Skeletal muscle satellite cell (primary cell): ENCODE measurements around the gene CASP9.

ENCODE experiments used
- H3K27me3 ChIP-seq: 2 replicates; pipeline ENCODE4 v1.7.0; 2013; ENCODE audit warnings: low read length; ENCODE audit not compliant: control insufficient read depth, insufficient read depth
- H3K36me3 ChIP-seq: 2 replicates; pipeline ENCODE4 v1.7.0; 2013; ENCODE audit warnings: mild to moderate bottlenecking, control low read depth, low read length; ENCODE audit not compliant: insufficient read depth
- H3K4me1 ChIP-seq: 2 replicates; pipeline ENCODE4 v1.7.0; 2013; ENCODE audit warnings: low read length; ENCODE audit not compliant: control insufficient read depth, insufficient read depth
- H3K4me2 ChIP-seq: 2 replicates; pipeline ENCODE4 v1.7.0; 2013; ENCODE audit warnings: mild to moderate bottlenecking, low read length
- H3K4me3 ChIP-seq: 2 replicates; pipeline ENCODE4 v1.7.0; 2013; ENCODE audit warnings: low read length
- H3K9ac ChIP-seq: 2 replicates; pipeline ENCODE4 v1.7.0; 2013; ENCODE audit warnings: mild to moderate bottlenecking, low read depth, low read length, moderate library complexity
- H3K9me3 ChIP-seq: replicated peaks from 2 replicates; pipeline ENCODE4 v1.7.0; 2013; ENCODE audit warnings: mild to moderate bottlenecking, control low read depth, low read length

CASP9 gene

DNA sequence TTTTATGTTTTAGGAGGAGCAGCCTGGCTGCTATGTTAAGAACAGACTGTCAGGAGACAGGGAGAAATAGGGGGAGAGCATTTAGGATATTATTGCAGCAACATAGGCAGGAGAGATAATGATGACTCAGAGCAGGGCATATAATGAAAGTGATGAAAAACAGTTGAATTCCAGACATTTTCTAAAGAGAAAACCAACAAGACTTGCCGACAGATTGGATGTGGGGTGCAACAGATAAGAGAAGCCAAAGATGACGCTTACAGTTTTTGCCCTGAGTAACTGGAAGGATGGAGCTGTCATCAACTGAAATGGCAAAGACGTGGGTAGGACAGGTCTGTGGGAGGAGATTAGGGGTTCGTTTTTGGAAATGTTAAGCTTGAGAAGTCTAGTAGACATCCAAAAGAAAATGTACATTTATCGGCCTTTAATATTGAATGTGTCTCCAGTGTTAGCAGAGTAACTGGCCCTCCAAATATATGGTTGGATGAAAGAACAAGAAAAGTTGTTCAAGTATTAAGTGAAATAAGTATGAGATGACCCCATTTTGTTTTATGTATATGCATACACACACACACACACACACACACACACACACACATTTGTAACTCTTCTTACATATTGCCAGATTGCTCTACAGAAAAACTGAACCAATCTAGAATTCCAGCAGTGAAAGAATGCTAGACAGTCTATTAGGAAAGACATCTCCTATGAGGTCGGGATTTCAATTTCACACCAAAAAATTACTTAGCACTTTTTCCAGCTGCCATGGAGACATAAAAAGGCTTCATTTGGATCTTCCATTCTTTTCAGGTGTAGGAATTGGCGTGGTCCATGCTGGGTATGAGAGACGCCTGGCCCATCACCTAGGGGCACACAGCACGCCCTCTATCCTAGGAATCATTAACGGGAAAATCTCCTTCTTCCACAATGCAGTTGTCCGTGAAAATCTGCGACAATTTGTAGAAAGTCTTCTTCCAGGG, 19.9 kb upstream of the CASP9 start:
- H3K4me2 ChIP-seq = no peak overlapping the region
- H3K9me3 ChIP-seq = no peaks in the 10 kb centered on the region
- H3K4me3 ChIP-seq = no peak overlapping the region
- H3K27me3 ChIP-seq = no peaks in the 10 kb centered on the region
- H3K36me3 ChIP-seq = peaks cover 68% of the 10 kb centered on the region
- H3K4me1 ChIP-seq = peaks cover 3% of the 10 kb centered on the region
- H3K9ac ChIP-seq = no peak overlapping the region

DNA sequence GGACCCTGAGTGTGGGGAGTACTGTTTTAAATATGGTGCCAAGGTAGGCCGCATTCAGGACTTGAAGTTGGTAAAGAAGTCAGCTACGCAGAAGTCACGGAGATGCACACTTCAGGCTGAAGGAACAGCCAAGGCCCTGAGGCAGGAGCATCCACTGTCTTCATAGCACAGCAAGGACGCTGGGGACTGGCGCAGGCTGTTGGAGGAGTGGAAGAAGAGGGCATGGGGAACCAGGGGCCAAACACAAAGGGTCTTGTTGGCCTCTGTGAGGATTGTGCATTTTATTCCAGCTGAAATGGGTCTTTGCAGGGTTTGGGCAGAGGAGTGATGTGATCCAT, 19.2 kb upstream of the CASP9 start:
- Histone ChIP-seq H3K4me1 (peaks cover 3% of the 10 kb centered on the region), H3K9ac (no peak overlapping the region), H3K4me2 (no peak overlapping the region), H3K4me3 (no peak overlapping the region), H3K36me3 (peaks cover 64% of the 10 kb centered on the region), H3K9me3 (no peaks in the 10 kb centered on the region), H3K27me3 (no peaks in the 10 kb centered on the region)

DNA sequence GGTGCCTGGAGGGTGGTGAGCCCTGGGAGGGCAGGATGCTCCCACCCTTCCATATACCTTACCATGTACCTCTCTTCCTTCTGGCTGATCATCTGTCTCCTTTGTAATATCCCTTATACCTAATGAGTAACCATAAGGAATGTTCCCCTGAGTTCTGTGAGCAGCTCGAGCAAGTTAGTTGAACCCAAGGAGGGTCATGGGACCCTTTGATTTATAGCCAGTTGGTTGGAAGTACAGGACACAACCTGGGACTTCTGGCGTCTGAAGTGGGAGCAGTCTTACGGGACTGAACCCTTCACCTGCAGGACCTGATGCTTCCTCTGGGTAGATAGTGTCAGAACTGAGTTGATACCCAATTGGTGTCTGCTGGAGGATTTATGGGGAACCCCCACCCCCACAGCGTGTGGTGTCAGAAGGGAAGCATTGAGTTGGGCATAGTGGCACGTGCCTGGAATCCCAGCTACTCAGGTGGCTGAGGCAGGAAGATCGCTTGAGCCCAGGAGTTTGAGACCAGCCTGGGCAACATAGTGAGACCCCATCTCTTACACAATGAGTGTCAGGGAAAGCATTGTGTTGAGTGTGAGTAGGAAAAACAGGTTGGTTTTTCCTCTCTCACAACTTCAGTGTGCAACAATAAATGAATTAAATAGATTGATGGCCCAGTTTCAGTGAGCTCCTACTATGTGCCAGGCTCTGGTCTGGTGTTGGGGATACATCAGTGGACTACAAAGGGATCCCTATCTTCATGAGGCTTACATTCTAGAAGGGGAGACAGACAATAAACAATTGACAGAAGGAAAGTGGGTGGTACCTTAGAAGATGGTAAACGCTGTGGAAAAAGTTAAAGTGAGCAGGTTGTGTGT, 18.6 kb upstream of the CASP9 start:
- H3K4me2 ChIP-seq = no peak overlapping the region
- no peaks in the 10 kb centered on the region for H3K9me3 ChIP-seq
- H3K9ac ChIP-seq = no peak overlapping the region
- no peaks in the 10 kb centered on the region for H3K27me3 ChIP-seq
- peaks cover 60% of the 10 kb centered on the region for H3K36me3 ChIP-seq
- peaks cover 3% of the 10 kb centered on the region for H3K4me1 ChIP-seq
- no peak overlapping the region for H3K4me3 ChIP-seq

DNA sequence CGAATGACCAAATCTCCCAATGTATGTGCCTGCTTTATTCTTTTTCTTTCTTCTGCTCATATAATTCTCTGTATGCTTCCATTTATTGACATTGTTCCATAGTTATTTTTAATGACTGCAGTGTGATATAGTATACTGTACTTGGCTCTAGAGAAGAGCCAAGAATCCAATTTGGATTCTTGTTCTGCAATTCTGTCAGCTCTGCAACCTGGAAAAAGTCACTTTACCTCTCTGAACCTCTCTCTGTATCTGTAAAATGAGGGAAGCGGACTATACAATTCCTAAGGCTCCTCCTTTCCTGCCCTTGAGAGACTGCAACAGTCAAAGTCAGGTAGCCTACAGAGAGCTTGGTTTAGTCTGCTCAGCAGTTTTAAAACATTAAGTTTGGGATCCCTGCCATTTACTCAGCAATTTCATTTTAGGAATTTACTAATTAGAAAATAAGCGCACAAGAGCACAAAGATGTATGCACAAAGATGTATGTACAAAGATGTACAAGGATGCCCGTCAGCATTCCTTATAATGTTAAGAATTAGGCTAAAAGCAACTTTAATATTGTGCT, 17.3 kb upstream of the CASP9 start:
- H3K4me2 ChIP-seq = no peak overlapping the region
- H3K27me3 ChIP-seq = no peaks in the 10 kb centered on the region
- H3K4me3 ChIP-seq = no peak overlapping the region
- H3K9ac ChIP-seq = no peak overlapping the region
- H3K4me1 ChIP-seq = peaks cover 3% of the 10 kb centered on the region
- peaks cover 60% of the 10 kb centered on the region for H3K36me3 ChIP-seq
- H3K9me3 ChIP-seq = no peaks in the 10 kb centered on the region

DNA sequence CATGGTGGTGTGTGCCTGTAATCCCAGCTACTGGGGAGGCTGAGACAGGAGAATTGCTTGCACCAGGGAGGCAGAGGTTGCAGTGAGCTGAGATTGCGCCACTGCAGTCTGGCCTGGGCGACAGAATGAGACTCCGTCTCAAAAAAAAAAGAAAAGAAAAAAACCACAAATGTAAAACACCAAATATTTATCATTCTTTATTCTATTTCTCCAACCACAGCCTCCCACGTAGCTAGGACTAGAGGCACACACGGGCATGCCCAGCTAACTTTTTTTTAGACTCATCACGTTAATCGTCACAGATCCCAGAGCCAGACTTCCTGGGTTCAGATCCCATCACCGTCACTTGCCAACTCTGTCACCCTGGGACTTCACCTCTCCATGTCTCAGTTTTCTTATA, 16.2 kb upstream of the CASP9 start:
- Histone ChIP-seq H3K27me3 (no peaks in the 10 kb centered on the region), H3K4me3 (no peak overlapping the region), H3K36me3 (peaks cover 58% of the 10 kb centered on the region), H3K9me3 (no peaks in the 10 kb centered on the region), H3K4me2 (no peak overlapping the region), H3K4me1 (peaks cover 3% of the 10 kb centered on the region), H3K9ac (no peak overlapping the region)

DNA sequence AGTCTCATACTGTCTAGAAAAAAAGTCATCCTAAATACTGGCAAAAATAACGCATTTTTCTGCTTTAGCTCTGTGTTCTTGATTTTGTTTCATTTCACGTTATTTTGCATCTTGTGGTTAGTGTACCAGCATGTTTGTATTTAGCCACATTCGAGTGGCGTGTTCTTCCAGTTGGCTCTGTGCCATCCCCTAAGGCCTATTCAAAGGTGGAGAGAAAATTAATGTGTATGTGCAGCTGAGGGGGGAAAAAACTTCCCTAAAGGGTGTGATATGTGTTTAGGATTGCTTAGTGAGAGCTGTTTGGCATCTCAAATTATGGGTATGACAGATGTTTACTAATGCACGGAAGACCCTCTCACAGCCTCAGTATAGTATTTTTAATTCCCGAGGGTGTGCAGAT, 14.8 kb upstream of the CASP9 start:
- H3K4me2 ChIP-seq = no peak overlapping the region
- H3K27me3 ChIP-seq = no peaks in the 10 kb centered on the region
- no peak overlapping the region for H3K4me3 ChIP-seq
- no peaks in the 10 kb centered on the region for H3K9me3 ChIP-seq
- H3K9ac ChIP-seq = no peak overlapping the region
- peaks cover 53% of the 10 kb centered on the region for H3K36me3 ChIP-seq
- peaks cover 3% of the 10 kb centered on the region for H3K4me1 ChIP-seq

DNA sequence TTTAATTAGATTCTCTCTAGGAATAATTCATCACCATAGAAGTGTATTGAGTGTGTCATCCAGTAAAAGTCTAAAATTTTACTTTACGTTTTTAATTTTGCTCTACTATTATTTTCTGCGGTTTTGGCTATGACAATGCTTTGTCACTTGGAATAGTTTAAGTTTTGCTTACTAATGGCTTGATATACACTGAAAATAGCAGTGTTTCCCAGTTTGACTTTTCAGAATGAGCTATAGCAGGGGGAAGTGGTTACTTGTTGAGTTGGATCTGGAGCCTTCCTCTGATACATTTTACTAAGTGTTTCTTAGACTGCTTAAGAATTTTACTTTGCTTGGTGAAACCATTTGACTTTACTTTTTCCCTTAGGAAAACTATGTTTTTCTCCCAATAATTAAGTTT, 7.7 kb upstream of the CASP9 start:
- H3K9ac ChIP-seq = no peak overlapping the region

DNA sequence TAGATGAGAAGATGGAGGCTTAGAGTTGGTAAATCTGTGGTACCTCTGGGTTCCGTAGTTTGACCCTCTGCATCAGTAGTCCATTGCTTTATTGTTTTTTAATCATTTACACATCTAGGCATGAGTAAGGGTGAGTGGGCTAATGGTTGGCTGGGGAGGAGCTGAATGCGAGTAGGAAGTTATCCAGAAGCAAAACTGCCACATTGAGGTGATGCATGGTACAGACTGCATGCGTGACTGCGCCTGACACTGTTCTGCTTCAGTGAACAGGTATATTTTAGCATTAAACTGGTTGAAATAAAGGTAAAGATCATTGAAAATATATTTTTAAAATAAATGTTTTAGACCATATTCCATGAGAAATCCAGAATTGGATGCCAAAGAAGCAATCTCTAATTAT, 7.0 kb upstream of the CASP9 start:
- no peaks in the 10 kb centered on the region for H3K27me3 ChIP-seq
- no peak overlapping the region for H3K4me2 ChIP-seq
- peaks cover 16% of the 10 kb centered on the region for H3K4me1 ChIP-seq
- H3K9ac ChIP-seq = no peak overlapping the region
- peaks cover 6% of the 10 kb centered on the region for H3K36me3 ChIP-seq
- no peak overlapping the region for H3K4me3 ChIP-seq
- no peaks in the 10 kb centered on the region for H3K9me3 ChIP-seq

More for the DNA sequence above, 7.7 kb upstream of the CASP9 start:
- Histone ChIP-seq H3K4me1 (peaks cover 13% of the 10 kb centered on the region), H3K4me2 (no peak overlapping the region), H3K4me3 (no peak overlapping the region), H3K36me3 (peaks cover 13% of the 10 kb centered on the region), H3K9me3 (no peaks in the 10 kb centered on the region), H3K27me3 (no peaks in the 10 kb centered on the region)

DNA sequence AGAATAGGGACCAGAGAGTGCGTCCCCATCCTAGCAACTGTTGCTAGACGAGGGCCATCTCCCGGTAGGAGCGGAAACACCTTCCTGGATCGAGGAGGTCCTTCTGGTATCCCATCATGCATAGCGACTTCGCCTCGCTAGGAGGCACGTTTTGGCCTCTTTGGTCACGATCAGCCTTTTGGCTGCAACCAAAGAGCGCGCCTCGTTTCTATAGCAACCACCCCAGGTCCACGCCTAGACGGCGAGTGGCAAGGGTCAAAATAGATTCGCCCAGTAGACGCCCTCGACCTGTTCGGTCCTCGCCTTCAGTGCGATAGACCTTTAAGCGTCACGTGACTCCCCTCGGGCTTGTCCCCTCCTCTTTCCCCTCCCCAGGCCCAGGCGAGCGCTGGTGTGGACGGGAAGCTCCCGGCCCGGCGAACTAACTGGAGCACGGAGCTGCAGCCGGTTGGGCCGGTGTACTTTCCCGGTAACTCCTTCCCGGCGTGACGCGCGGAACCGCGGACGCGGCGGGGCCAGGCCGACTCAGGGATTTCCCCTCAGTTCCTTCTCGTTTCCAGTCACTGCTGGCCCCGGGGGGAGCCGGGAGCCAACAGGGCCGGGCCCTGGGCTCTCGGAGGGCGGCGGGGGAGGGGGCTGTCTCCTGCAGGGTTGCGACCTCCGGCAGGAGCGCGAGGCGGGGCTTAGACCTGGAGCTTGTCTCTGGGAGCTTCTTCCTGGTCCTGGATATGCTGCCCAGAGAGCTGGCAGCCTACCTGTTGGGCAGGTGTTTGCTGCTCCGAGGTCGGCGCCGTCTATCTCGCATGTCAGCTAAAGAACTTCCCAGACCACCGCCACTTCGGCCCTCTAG, 2.7 kb upstream of the CASP9 start, which contains the start of gene DNAJC16:
DNAJC16 (plus strand) TSS at position 359 of the 850 bp plus-strand sequence. CDS start 2,258 bp downstream, outside the sequence.
- peak within 1 kb of the TSS; percentile 84 for H3K4me2 ChIP-seq
- no peaks in the 10 kb centered on the region for H3K9me3 ChIP-seq
- H3K36me3 ChIP-seq = no peaks in the 10 kb centered on the region
- peak within 1 kb of the TSS; percentile 89 for H3K9ac ChIP-seq
- no peaks in the 10 kb centered on the region for H3K27me3 ChIP-seq
- H3K4me3 ChIP-seq = peak within 1 kb of the TSS; percentile 89
- peaks cover 17% of the 10 kb centered on the region for H3K4me1 ChIP-seq

DNA sequence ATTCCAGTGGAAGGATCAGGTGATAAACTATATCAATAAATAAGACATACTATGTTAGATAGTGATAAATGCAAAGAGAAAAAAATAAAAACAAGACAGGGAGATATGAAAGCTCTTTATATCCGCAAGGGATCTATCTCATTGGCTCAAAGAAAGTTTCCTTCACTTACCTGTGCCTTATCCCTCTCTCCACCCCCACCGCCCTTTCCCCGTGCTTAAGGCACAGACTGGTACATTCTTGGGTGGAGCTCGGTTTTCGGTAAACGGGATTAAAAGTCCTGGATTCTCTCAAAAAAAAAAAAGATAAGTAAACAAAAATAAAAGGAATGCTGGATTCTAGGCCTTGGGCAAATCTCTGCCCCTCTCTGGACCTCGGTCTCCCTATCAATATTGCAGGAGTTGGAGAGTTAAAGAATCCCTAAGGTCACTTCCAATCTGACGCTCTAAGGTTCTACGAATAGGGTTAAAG, 2.0 kb upstream of the CASP9 start:
- Histone ChIP-seq H3K9ac (peak overlapping the region; percentile 63), H3K9me3 (no peaks in the 10 kb centered on the region), H3K4me3 (peak overlapping the region; percentile 89), H3K4me1 (peaks cover 17% of the 10 kb centered on the region), H3K36me3 (no peaks in the 10 kb centered on the region), H3K4me2 (peak overlapping the region; percentile 81), H3K27me3 (no peaks in the 10 kb centered on the region)
